BJ (cell line): ENCODE measurements around the gene TRAK1. TPM values are rescaled to one million over a fixed set of nuclear protein-coding genes. Genes with fewer than 3 reads are reported as not detected.

Experiments used
- CTCF ChIA-PET: fragments of 350-600 bp; formaldehyde crosslinking; extraction: SDS; loops from one replicate; lab custom pipeline; 2021; ENCODE audit warnings: antibody characterized with exemption, inconsistent platforms; lab: Yijun Ruan, JAX
- POLR2A ChIA-PET: fragments of 300-600 bp; sonication (Branson Sonifier 250); formaldehyde crosslinking; extraction: SDS; loops from one replicate; lab custom pipeline; 2021; ENCODE audit warnings: antibody characterized with exemption; lab: Charles Lee
- DNase-seq: peaks from one replicate; pipeline ENCODE4 v3.0.0-alpha.2; 2011; ENCODE audit warnings: low read depth
- H3K27me3 ChIP-seq: 2 replicates; pipeline ENCODE4 v1.6.0; 2011; ENCODE audit warnings: low read length; ENCODE audit not compliant: control insufficient read depth, insufficient read depth
- H3K36me3 ChIP-seq: 2 replicates; pipeline ENCODE4 v1.5.1; 2011; ENCODE audit warnings: low read length; ENCODE audit not compliant: control insufficient read depth, insufficient read depth
- H3K4me3 ChIP-seq: 2 replicates; pipeline ENCODE4 v1.5.1; 2011; ENCODE audit warnings: low read depth, mild to moderate bottlenecking, control low read depth, low read length
- CTCF ChIP-seq: IDR thresholded peaks from 2 replicates; pipeline ENCODE4 v1.5.1; 2011; ENCODE audit warnings: low read depth, mild to moderate bottlenecking, control low read depth, inconsistent platforms, low read length, moderate library complexity; ENCODE audit not compliant: insufficient read depth
- polyA plus RNA-seq: library from polyadenylated mRNA; depleted of rRNA; stranded (reverse); fragments of >200 nt; gene quantifications from 2 replicates; pipeline ENCODE4 v1.2.3, GENCODE V29; 2011

TRAK1 gene
- polyA plus RNA-seq, 1 experiment: 36.3 TPM

GRCh38 chr3:42157540-42158538 lies 66.7 kb downstream of the TRAK1 start:
- Histone ChIP-seq H3K36me3 (no peaks in the 10 kb centered on the region), H3K4me3 (no peak overlapping the region), H3K27me3 (no peaks in the 10 kb centered on the region)
- no peak for TF ChIP-seq CTCF
- ChIA-PET CTCF (no interaction called here), POLR2A (no interaction called here)
- DNase-seq: no peak

DNA sequence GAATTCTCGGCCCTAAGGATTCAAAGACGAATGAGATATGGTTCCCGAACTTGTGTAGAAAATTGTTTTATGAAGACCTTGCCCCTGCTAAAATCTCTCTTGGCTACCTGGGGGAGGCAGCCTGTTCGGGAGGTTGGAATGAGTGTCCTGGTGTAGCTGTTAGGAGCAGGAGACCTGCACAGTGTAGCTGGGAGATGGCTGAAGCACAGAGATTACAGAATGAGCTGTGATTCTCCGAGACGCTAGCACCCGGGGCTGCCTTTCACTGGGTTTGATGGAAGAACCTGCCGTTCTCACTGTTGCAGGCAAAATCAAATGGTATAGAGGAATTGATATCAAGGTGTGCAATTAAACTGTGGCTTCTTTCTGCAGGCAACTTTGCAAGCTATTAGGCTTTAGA lies 68.0 kb downstream of the TRAK1 start:
- Histone ChIP-seq H3K4me3 (no peak overlapping the region), H3K36me3 (no peaks in the 10 kb centered on the region), H3K27me3 (no peaks in the 10 kb centered on the region)
- POLR2A ChIA-PET: no interaction called here
- no peak for TF ChIP-seq CTCF
- DNase-seq: no peak
- CTCF ChIA-PET: interaction anchor here (0.8 to 1.3 kb wide), 2 partner anchors 32 to 41 kb away, joined by 3 to 4 read pairs; no protein-coding TSS in a partner anchor

- H3K4me3 ChIP-seq: no peak overlapping the region
- no peak for TF ChIP-seq CTCF
- no peaks in the 10 kb centered on the region for H3K36me3 ChIP-seq
- no peak for DNase-seq
- POLR2A ChIA-PET: no interaction called here
- CTCF ChIA-PET: interaction anchor here (1.3 kb wide), 1 partner anchor 42 kb away, joined by 4 read pairs; no protein-coding TSS in a partner anchor
- no peaks in the 10 kb centered on the region for H3K27me3 ChIP-seq
These were observed 68.7 kb downstream of the TRAK1 start for GRCh38 chr3:42159706-42160472.

GRCh38 chr3:42161050-42161935 lies 70.1 kb downstream of the TRAK1 start:
- no peak for TF ChIP-seq CTCF
- Histone ChIP-seq H3K36me3 (no peaks in the 10 kb centered on the region), H3K4me3 (no peak overlapping the region), H3K27me3 (no peaks in the 10 kb centered on the region)
- no peak for DNase-seq
- ChIA-PET CTCF (interaction anchor here (0.8 kb wide), 1 partner anchor 8 kb away, joined by 3 read pairs; no protein-coding TSS in a partner anchor), POLR2A (no interaction called here)
